Measurements from ENCODE around the gene MMP11. TPM values are rescaled to one million over a fixed set of nuclear protein-coding genes. Genes with fewer than 3 reads are reported as not detected.

The MMP11 gene
- total RNA-seq, 2 experiments from 2014 or later: 0.44 to 0.64 TPM

DNA sequence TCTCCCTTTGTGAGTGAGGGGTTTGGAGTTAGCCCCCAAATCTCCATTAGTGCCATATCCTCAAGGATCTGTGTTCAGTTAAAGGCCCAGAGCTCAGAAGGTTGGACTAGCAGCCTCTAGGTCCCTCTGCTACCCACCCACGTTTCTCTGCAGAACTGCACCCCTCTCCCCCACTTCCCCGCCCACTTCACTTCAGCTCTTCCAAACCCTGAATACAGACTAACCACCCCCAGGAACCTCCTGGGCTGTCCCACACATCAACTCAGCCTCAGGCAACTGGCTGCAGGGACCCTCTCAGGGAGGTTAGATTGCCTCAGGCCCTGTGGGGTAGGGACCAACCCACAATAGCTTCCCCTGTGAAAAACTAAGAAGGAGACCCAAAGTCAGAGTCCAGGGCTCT lies 19.3 kb upstream of the MMP11 start:
- no peak for DNase-seq
- H3K27ac Mint-ChIP-seq: no peak overlapping the region
- H3K36me3 Mint-ChIP-seq: no peaks in the 10 kb centered on the region
- H3K4me3 Mint-ChIP-seq: peak overlapping the region; percentile 54
- H3K4me1 Mint-ChIP-seq: peaks cover 9% of the 10 kb centered on the region
- H3K9me3 Mint-ChIP-seq: no peaks in the 10 kb centered on the region
- H3K27me3 Mint-ChIP-seq: no peaks in the 10 kb centered on the region

DNA sequence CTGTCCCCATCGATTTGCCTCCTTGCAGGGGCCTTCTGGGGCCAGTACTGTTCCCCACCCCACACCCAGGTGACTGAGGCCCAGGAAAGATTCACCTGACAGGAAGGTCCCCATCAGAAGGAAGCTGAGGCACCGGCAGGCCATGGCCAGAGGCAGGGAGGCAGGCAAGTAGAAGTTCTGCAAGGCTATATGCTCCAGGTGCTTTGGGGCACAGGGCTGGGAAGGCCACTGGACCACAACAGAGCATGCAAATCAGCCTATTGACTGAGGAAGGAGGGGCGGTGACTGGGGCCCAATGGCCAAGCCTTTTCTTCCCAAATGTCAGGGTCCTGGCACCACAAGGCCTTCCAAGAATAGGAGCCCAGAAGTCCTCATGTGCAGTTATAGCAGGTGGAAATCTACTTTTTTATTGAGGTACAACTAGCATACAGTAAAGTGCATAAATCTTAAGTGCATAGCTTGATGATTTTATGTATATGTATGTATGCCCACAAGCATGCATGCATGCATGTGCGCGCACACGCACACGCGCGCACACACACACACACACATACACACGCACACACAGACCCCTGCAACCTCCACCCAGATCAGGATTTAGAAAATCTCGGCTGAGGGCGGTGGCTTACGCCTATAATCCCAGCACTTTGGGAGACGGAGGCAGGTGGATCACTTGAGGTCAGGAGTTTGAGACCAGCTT lies 18.3 kb upstream of the MMP11 start, which contains the start of gene VPREB3:
Gene VPREB3, minus strand, starts transcription at position 206 of the 700 bp plus-strand sequence. Its CDS starts 62 bp downstream, at position 144.
- Mint-ChIP-seq H3K27ac (no peak within 1 kb of the TSS), H3K4me3 (peak within 1 kb of the TSS; percentile 54), H3K36me3 (no peaks in the 10 kb centered on the region), H3K4me1 (peaks cover 9% of the 10 kb centered on the region), H3K27me3 (no peaks in the 10 kb centered on the region), H3K9me3 (no peaks in the 10 kb centered on the region)
- DNase-seq: no peak

DNA sequence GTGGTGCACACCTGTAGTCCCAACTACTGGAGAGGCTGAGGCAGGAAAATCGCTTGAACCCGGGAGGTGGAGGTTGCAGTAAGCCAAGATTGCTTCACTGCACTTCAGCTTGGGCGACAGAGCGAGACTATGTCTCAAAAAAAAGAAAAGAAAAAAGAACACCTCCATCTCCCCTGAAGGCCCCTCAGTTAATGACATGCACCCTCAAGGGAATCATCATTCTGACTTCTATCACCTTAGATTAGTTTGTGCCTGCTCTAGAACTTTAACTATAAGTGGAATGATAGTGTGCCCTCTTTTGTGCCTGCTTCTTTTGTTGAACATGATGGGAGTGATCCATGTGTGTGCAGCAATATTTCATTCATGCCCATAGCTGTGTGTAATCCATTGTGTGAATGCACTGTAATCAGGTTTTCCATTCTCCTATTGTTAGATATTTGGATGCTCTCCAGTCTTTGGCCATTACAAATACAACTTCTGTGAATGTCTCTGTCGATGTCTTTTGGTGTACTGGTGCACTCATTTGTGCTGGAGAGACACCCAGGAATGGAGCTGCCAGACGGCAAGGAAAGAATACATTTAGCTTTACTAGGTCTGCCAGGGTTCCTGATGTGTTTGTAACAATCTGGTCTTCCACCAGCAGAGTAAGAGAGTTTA lies 17.5 kb upstream of the MMP11 start:
- no peak overlapping the region for H3K4me3 Mint-ChIP-seq
- no peak for DNase-seq
- H3K27me3 Mint-ChIP-seq: no peaks in the 10 kb centered on the region
- no peak overlapping the region for H3K27ac Mint-ChIP-seq
- peaks cover 7% of the 10 kb centered on the region for H3K4me1 Mint-ChIP-seq
- H3K36me3 Mint-ChIP-seq: no peaks in the 10 kb centered on the region
- H3K9me3 Mint-ChIP-seq: no peaks in the 10 kb centered on the region

DNA sequence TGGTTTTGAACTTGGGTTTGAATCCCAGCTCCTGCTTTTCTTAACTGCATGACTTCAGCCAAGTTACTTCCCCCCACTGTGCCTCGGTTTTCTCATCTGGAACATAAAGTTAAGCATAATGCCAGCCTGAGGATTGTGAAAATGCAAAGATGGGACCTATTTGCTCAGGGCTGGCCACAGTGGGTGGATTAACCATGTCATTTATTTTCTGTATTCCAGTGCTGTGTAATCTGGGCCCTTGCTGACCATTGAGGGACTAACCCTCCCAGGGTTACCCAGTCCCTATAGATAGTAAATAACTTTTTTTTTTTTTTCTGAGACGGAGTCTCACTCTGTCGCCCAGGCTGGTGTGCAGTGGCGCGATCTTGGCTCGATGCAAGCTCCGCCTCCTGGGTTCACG lies 16.9 kb upstream of the MMP11 start:
- Mint-ChIP-seq H3K4me3 (no peak overlapping the region), H3K36me3 (peaks cover 2% of the 10 kb centered on the region)

DNA sequence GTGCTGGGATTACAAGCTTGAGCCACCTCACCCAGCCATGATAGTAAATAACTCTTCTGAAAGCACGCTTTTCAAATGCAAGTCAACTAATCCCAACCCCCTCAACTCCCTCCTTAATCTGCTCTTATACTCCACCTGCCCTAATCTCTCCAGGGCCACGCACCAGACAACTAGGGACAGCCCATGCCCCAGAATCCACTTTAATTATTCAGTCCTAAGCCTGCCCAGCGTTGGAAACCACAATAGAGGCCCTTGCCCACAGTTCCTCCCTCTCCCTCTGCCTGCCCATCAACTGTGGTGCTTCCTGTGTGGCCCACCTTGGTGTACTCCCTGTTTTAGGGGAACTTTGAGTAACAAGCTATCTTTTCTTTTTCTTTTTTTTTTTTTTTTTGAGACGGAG lies 15.8 kb upstream of the MMP11 start:
- H3K9me3 Mint-ChIP-seq: no peaks in the 10 kb centered on the region
- DNase-seq: no peak
- peaks cover 2% of the 10 kb centered on the region for H3K36me3 Mint-ChIP-seq
- H3K27me3 Mint-ChIP-seq: no peaks in the 10 kb centered on the region
- H3K27ac Mint-ChIP-seq: no peak overlapping the region
- H3K4me3 Mint-ChIP-seq: no peak overlapping the region
- H3K4me1 Mint-ChIP-seq: peaks cover 3% of the 10 kb centered on the region

More for the DNA sequence above, 16.9 kb upstream of the MMP11 start:
- Mint-ChIP-seq H3K4me1 (peaks cover 3% of the 10 kb centered on the region), H3K9me3 (no peaks in the 10 kb centered on the region), H3K27ac (no peak overlapping the region), H3K27me3 (no peaks in the 10 kb centered on the region)
- DNase-seq: no peak

DNA sequence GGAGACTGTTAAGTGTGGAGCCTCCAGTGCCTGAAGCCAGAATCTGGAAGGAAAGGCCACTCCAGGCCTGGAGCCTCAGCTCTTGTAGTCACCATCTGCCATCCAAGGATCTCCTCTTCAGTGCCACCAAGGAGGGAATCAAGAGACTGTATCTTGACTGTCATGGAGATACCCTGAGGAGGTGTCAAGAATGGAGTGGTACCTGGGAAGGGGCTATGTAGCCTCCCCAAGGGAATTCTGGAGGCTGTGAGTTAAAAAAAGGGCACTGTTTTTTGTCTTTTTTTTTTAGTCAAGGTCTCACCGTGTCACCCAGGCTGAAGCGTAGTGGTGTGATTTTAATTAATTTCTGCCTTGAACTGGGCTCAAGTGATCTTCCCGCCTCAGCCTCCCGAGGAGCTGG lies 13.1 kb upstream of the MMP11 start:
- no peak for DNase-seq
- Mint-ChIP-seq H3K36me3 (peaks cover 7% of the 10 kb centered on the region), H3K4me3 (no peak overlapping the region), H3K27ac (no peak overlapping the region), H3K9me3 (no peaks in the 10 kb centered on the region), H3K4me1 (peaks cover 20% of the 10 kb centered on the region), H3K27me3 (no peaks in the 10 kb centered on the region)

DNA sequence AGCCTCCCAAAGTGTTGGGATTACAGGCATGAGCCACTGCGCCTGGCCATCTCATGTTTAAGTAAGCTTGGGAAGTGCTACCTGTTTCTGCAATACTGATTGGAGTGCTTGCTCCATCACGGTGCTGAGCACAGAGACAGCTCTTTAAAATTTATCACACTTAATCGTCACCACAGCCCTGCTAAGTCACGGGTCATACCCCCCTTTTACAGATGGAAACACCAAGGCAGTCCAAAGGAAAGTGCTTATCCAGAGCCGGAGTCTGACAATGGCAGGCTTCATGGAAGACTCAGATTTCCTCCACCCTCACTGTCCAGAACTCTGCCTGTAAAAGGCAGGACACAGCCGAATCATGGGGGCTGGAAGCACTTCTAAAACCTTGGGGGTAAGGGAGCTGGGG lies 12.6 kb upstream of the MMP11 start:
- Mint-ChIP-seq H3K9me3 (no peaks in the 10 kb centered on the region), H3K36me3 (peaks cover 7% of the 10 kb centered on the region), H3K4me3 (no peak overlapping the region), H3K27me3 (no peaks in the 10 kb centered on the region), H3K4me1 (peaks cover 25% of the 10 kb centered on the region), H3K27ac (no peak overlapping the region)
- no peak for DNase-seq

DNA sequence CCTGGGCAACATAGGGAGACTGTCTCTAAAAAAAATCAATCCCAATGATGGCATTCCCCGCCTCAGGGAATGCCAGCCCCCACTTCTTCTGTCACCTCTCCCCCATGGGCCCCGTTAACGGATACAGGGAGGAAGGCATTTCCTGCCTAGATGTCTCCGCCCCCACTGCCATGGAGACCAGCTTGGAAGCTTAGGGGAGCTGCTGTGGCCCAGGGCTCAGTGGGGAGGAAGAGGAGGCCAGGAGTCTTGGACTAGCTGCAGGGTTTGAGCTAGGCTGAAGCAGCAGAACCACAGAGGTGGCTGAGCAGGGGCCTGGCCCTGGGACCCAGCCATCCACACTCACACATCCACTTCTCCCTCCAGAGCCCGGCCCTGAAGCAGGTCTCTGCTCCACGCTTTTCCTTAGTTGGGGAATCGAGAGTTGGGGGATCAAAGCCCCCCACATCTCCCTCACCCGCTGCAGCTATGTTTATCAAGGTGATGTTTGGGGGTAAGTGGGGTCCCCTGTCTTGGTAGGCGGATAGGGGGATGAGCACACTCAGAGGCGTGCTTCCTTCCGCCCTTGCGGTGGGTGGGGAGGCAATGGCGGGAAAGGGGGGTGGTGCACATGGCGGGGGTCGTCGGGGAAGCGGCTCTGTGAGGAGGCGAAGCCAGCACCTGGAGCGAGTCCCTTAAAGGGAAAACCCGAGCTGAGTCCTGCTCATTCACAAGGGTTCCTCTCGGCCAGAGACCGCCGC lies 9.6 kb upstream of the MMP11 start, which contains the start of gene C22orf15:
Gene C22orf15, plus strand, starts transcription at position 149 of the 737 bp plus-strand sequence. Its CDS starts 317 bp downstream, at position 466.
- Mint-ChIP-seq H3K27ac (peak within 1 kb of the TSS; percentile 81), H3K27me3 (no peaks in the 10 kb centered on the region), H3K4me3 (peak within 1 kb of the TSS; percentile 70), H3K4me1 (peaks cover 39% of the 10 kb centered on the region), H3K36me3 (peaks cover 10% of the 10 kb centered on the region), H3K9me3 (no peaks in the 10 kb centered on the region)
- DNase-seq: peak; percentile 32

DNA sequence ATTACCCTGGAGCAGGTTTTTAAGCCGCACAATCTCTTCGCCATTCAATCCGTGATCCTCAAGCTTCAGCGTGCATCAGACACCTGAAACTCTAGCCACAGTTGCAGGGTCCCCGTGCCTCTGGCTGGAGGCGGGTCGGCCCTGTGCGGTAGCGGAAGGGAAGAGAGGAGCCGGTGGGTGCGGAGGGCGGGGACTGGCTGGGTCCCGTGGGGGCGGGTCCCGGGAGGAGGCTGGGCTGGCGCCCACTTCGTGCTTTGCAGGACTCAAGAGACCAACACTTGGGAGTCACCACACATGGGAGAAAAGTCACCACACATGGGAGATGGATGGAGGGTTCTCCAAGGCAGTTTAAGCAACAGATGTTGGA lies 9.1 kb upstream of the MMP11 start:
- peak overlapping the region; percentile 81 for H3K27ac Mint-ChIP-seq
- DNase-seq: peak; percentile 69
- H3K27me3 Mint-ChIP-seq: no peaks in the 10 kb centered on the region
- no peaks in the 10 kb centered on the region for H3K9me3 Mint-ChIP-seq
- peaks cover 39% of the 10 kb centered on the region for H3K4me1 Mint-ChIP-seq
- peak overlapping the region; percentile 70 for H3K4me3 Mint-ChIP-seq
- H3K36me3 Mint-ChIP-seq: peaks cover 10% of the 10 kb centered on the region

DNA sequence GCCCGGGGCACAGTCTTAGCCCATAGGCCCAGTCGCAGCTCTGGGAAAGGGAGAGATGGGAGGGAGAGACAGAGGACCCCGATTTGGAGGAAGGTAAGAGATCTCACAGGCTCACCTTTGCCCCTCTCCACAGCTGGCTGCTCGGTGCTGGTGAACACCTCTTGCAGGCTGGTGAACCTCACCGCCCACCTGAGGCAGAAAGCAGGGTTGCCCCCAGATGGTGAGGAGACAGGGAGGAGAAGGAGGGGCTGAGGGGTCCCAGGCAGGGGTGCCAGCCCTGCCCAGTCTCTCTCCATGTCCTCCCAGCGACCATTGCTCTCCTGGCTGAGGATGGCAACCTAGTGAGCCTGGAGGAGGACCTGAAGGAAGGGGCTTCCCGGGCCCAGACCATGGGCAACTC lies 8.7 kb upstream of the MMP11 start:
- Mint-ChIP-seq H3K27me3 (no peaks in the 10 kb centered on the region), H3K4me1 (peaks cover 39% of the 10 kb centered on the region), H3K4me3 (peak overlapping the region; percentile 70), H3K27ac (peak overlapping the region; percentile 66), H3K9me3 (no peaks in the 10 kb centered on the region), H3K36me3 (peaks cover 10% of the 10 kb centered on the region)
- no peak for DNase-seq

DNA sequence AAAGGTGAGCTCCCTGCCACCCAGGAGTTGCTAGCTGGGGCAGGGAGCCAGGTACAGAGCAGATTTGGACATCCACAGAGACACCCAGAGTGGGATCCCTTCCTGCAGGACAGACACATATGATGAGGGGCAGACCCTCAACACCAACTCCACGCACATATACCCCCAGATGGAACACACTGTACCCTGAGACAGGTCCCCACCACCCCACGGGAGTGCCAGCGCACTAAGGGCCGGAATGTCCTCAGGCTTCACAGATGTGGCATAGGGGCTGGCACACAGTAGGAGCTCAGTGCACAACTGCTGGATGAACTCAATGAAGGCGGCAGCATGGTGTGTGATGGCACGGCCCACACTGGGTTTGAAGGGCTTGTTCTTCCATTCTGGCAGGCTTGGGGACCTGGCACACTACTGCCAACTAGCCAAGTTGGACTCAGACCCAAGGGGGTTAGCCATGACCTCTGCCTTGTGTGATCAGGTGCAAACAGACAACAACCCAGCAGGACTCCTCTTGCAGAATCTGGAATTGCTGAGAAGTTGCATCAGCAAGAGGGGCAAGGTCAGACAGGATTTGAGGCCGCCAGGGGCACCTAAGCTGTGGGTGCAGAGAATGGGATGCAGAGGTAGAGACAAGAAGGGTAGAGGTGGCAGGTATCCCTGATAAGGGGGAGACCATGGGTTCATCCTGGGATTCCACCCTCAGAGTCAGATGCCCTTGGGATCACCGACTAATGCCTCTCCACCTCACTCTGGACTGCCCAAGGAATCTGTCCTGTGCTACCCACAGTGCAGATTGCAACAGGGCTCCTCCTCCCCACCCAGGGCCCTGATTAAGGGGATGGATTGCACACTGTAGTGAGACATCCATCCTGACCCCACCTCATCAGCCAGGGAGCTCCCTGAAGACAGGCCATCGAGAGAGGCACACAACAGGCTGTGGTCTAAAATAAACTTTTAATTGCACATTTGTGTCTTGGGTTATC lies 7.5 kb upstream of the MMP11 start:
- H3K9me3 Mint-ChIP-seq: no peaks in the 10 kb centered on the region
- H3K36me3 Mint-ChIP-seq: peaks cover 10% of the 10 kb centered on the region
- H3K27ac Mint-ChIP-seq: peak overlapping the region; percentile 31
- H3K4me1 Mint-ChIP-seq: peaks cover 40% of the 10 kb centered on the region
- peak overlapping the region; percentile 58 for H3K4me3 Mint-ChIP-seq
- DNase-seq: no peak
- H3K27me3 Mint-ChIP-seq: no peaks in the 10 kb centered on the region

DNA sequence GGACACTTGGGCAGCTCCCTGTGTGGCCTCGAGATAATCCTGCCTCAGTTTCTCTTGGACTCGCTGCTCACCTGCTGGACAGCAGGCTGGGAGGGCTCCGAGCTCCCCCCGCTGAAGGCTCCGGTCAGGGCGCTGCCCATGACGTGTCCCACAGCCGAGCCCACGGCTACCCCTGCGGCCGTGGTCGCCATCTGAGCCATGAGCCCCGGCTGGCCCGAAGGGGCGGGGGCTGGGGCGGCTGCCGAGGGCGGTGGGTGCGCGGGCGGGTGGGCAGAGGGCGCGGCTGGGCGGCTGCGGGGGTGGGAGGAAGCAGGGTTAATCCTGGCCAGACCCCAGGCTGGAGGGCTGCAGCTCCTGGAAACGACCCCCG lies 5.4 kb upstream of the MMP11 start:
- Mint-ChIP-seq H3K27me3 (no peaks in the 10 kb centered on the region), H3K27ac (peak overlapping the region; percentile 84), H3K4me1 (peaks cover 48% of the 10 kb centered on the region), H3K4me3 (peak overlapping the region; percentile 82), H3K36me3 (peaks cover 8% of the 10 kb centered on the region), H3K9me3 (no peaks in the 10 kb centered on the region)
- no peak for DNase-seq

DNA sequence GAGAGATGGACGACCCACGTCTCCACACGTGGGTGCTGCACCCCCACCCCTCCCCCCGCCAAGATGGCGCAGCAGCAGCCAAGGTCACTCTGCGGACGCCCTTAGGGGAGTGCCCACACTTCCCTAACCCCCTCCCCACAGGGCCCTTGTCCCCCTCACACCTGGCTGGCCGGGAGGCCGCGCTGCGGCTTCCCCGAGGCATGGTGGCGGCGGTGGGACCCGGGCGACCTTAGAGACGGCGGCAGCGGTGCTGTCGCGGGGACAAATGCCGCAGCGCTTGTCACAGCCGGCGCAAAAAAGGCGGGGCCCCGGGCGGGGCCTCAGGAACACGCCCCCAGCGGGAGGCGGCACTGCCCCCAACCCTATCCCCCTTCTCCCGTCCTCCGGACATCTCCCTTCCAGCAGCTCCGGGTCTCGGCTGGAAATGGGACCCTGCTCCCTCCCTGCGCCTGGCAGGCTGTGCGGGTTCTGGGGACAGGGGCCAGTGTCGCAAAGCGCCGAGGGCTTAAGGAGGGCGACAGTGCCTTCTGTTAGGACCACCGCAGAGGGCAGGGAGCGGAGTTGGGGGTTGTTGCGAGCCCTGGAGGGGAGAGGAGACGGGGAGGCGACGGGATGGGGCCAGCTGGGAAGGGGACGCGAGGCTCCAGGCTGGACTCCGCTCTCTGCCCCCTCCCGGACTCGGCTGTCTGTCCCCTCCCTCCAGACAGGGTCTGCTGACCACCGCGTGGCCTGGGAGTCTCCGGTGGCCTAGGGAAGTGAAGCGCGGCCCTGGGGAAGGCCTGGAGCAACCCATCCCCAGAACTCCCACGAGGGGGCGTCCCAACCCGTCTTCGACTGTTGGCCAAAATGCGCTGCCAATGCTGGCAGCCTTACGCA lies 4.7 kb upstream of the MMP11 start, which contains the start of gene CHCHD10:
Gene CHCHD10, minus strand, starts transcription at position 300 of the 876 bp plus-strand sequence. Its CDS starts 98 bp downstream, at position 202.
- H3K4me1 Mint-ChIP-seq: peaks cover 44% of the 10 kb centered on the region
- H3K9me3 Mint-ChIP-seq: no peaks in the 10 kb centered on the region
- DNase-seq: peak; percentile 86
- peak within 1 kb of the TSS; percentile 82 for H3K4me3 Mint-ChIP-seq
- H3K27ac Mint-ChIP-seq: peak within 1 kb of the TSS; percentile 84
- peaks cover 6% of the 10 kb centered on the region for H3K36me3 Mint-ChIP-seq
- H3K27me3 Mint-ChIP-seq: no peaks in the 10 kb centered on the region
